Aorta (tissue), 5 donors: Measurements from ENCODE around the gene RPS24. TPM values are rescaled to one million over a fixed set of nuclear protein-coding genes. Genes with fewer than 3 reads are reported as not detected.
A peak's percentile ranks its signal among the peaks of the same experiment; 100 is the strongest.
"Not testable (repeated sequence)": the region's sequence is repeated elsewhere in the genome, so short reads cannot be mapped to it uniquely, and the experiment has no call there.

Experiments
- ATAC-seq: fragments of 200-7000 bp; cut with Tn5 transposase; one replicate; pipeline ENCODE4 v1.9.1; 2022; ENCODE audit warnings: moderate library complexity; ENCODE audit not compliant: low FRiP score
- DNase-seq, 2 donors: peaks; one replicate each; pipeline ENCODE4 v3.0.0-alpha.2; 2020
- H3K27ac ChIP-seq, 2 donors: one replicate each; pipeline ENCODE4 v1.5.1; 2013; ENCODE audit warnings: low read length in 2 of 2, mild to moderate bottlenecking in 2 of 2, moderate library complexity in 2 of 2, control low read depth in 1 of 2, inconsistent platforms in 1 of 2, low read depth in 1 of 2
- H3K27me3 ChIP-seq, 2 donors: one replicate each; pipeline ENCODE4 v1.6.1; 2013; ENCODE audit warnings: control low read depth in 1 of 2, low read length in 1 of 2, mild to moderate bottlenecking in 1 of 2, moderate library complexity in 1 of 2; ENCODE audit not compliant: insufficient read depth in 2 of 2, control insufficient read depth in 1 of 2
- H3K36me3 ChIP-seq, 2 donors: one replicate each; pipeline ENCODE4 v1.6.1; 2013; ENCODE audit warnings: control low read depth in 1 of 2, low read length in 1 of 2, mild to moderate bottlenecking in 1 of 2; ENCODE audit not compliant: insufficient read depth in 2 of 2, control insufficient read depth in 1 of 2
- H3K4me1 ChIP-seq, 2 donors: one replicate each; pipeline ENCODE4 v1.6.1; 2013; ENCODE audit warnings: low read length in 2 of 2, control low read depth in 1 of 2, mild to moderate bottlenecking in 1 of 2, moderate library complexity in 1 of 2; ENCODE audit not compliant: insufficient read depth in 2 of 2, control insufficient read depth in 1 of 2
- H3K4me3 ChIP-seq, 2 donors: one replicate each; pipeline ENCODE4 v1.5.1; 2013; ENCODE audit warnings: low read length in 2 of 2, control low read depth in 1 of 2, mild to moderate bottlenecking in 1 of 2
- H3K9me3 ChIP-seq: one replicate; pipeline ENCODE4 v1.6.1; 2013; ENCODE audit warnings: mild to moderate bottlenecking, low read length; ENCODE audit not compliant: control insufficient read depth
- WGBS, 2 donors: extraction: QIAGEN DNeasy Blood & Tissue Kit; methylation state at CpG; one replicate each; pipeline ENCODE4 v1.1.7; 2013; 5-methylcytosine and 5-hydroxymethylcytosine counted together
- intact Hi-C, 2 donors: fragments of 100-400 bp; cut with DNase I; formaldehyde crosslinking; loops; one replicate each; pipeline versions ENCODE4 v1.14.2 to v1.15.0; 2022
- long read RNA-seq, 2 donors: library from polyadenylated mRNA; unstranded; transcript quantifications; one replicate each; pipeline ENCODE4 v2.0.0, GENCODE V29; 2020 to 2021
- polyA plus RNA-seq, 2 donors: library from polyadenylated mRNA; stranded (reverse); fragments of 200-250 nt; gene quantifications; one replicate each; pipeline ENCODE4 v1.2.3, GENCODE V29; 2013
- total RNA-seq, 2 donors: library from RNA; stranded (reverse); fragmentation: NEBNext Ultra II Directional; extraction: Animal tissue kit (Norgen Biotek cat#: 25700); gene quantifications; one replicate each; pipeline ENCODE4 v1.2.1, GENCODE V29; 2021
- donor health status: healthy with polysubstance abuse.
- donor health status: Bipolar disorder and iron deficiency.
- donor health status: DM: no; HTN: no; CAD: no.
- donor health status: DM: no; HTN: no; CAD: no.
- donor health status: DM: yes; HTN: yes; CAD: no.

The RPS24 gene
- total RNA-seq = 1,000 to 10,000 TPM; 1,037 to 1,156 TPM
- 1,000 to 10,000 TPM; 4,061 to 6,972 TPM for polyA plus RNA-seq
- long read RNA-seq, donor 1, transcript RPS24-214 (5 exons, 634 nt) = major isoform, 9 of 19 reads
- long read RNA-seq, donor 1, partial matches to known transcripts = 2 of 19 reads
- long read RNA-seq, donor 1, other reads (novel, unspliced or antisense) = 1 of 19 reads
- long read RNA-seq, donor 2, partial matches to known transcripts = 0 of 4 reads
- long read RNA-seq, donor 2, other reads (novel, unspliced or antisense) = 0 of 4 reads

- Histone ChIP-seq H3K4me3 (peak within 1 kb of the TSS; percentile 47 to 62), H3K27me3 (no peaks in the 10 kb centered on the region), H3K27ac (peak within 1 kb of the TSS in 1 of 2 donors; percentile 5), H3K9me3 (no peaks in the 10 kb centered on the region), H3K4me1 (peaks cover 0 to 7% of the 10 kb centered on the region in 2 donors), H3K36me3 (peaks cover 0 to 9% of the 10 kb centered on the region in 2 donors)
- intact Hi-C loops = no loop called here
- WGBS, 2 donors = 1% methylated on average over 55 of the region's 55 CpGs
- ATAC-seq (peak; percentile 97), DNase-seq (peak; percentile 96 to 98)
Measured at GRCh38 chr10:78033637-78034470, at the start of gene RPS24. RPS24 (plus strand) TSS chr10:78033863; CDS start chr10:78033902, 39 bp downstream.

- 87 to 90% methylated on average over 4 of the region's 4 CpGs for WGBS, 2 donors
- Histone ChIP-seq H3K4me3 (no peak overlapping the region), H3K4me1 (peaks cover 5 to 8% of the 10 kb centered on the region in 2 donors), H3K9me3 (no peaks in the 10 kb centered on the region), H3K27me3 (no peaks in the 10 kb centered on the region), H3K27ac (no peak overlapping the region), H3K36me3 (peaks cover 7 to 10% of the 10 kb centered on the region in 2 donors)
- intact Hi-C loops = loop anchor here (5.0 kb wide), 1 partner anchor 58 kb away; the partner anchor contains the start of gene DLG5 (in 2 of the 2)
- no peak for ATAC-seq
- DNase-seq = no peak
Measured at GRCh38 chr10:77984986-77985385, 48.7 kb upstream of the RPS24 start.

- WGBS, 2 donors = 36 to 38% methylated on average over 7 of the region's 7 CpGs
- H3K36me3 ChIP-seq = peaks cover 3 to 6% of the 10 kb centered on the region in 2 donors
- no peak overlapping the region for H3K4me3 ChIP-seq
- H3K4me1 ChIP-seq = peaks cover 5 to 8% of the 10 kb centered on the region in 2 donors
- peak; percentile 78 to 86 for DNase-seq
- no peaks in the 10 kb centered on the region for H3K27me3 ChIP-seq
- peak; percentile 43 for ATAC-seq
- H3K9me3 ChIP-seq = no peaks in the 10 kb centered on the region
- intact Hi-C loops = loop anchor here (2.0 to 5.0 kb wide), 2 partner anchors 17 to 60 kb away; partner anchors contain the start of gene DLG5 (in 2 of the 2)
- H3K27ac ChIP-seq = peak overlapping the region; percentile 68 to 95
Measured at GRCh38 chr10:77987671-77988255, 45.9 kb upstream of the RPS24 start.

- intact Hi-C loops = loop anchor here (5.0 kb wide), 1 partner anchor 62 kb away; the partner anchor contains the start of gene DLG5 (in 2 of the 2)
- no peaks in the 10 kb centered on the region for H3K9me3 ChIP-seq
- peaks cover 0 to 6% of the 10 kb centered on the region in 2 donors for H3K36me3 ChIP-seq
- peak; percentile 75 to 85 for DNase-seq
- H3K4me1 ChIP-seq = peaks cover 5 to 8% of the 10 kb centered on the region in 2 donors
- H3K4me3 ChIP-seq = no peak overlapping the region
- 14 to 15% methylated on average over 11 of the region's 11 CpGs for WGBS, 2 donors
- H3K27me3 ChIP-seq = no peaks in the 10 kb centered on the region
- ATAC-seq = peak; percentile 73
- H3K27ac ChIP-seq = peak overlapping the region; percentile 71 to 98
Measured at GRCh38 chr10:77989081-77989724, 44.5 kb upstream of the RPS24 start.

GRCh38 chr10:77993620-77994019, 40.0 kb upstream of the RPS24 start:
- H3K36me3 ChIP-seq = peaks cover 0 to 3% of the 10 kb centered on the region in 2 donors
- H3K4me1 ChIP-seq = peaks cover 0 to 4% of the 10 kb centered on the region in 2 donors
- intact Hi-C loops = no loop called here
- DNase-seq = no peak
- no peaks in the 10 kb centered on the region for H3K9me3 ChIP-seq
- no peak overlapping the region for H3K27ac ChIP-seq
- no peaks in the 10 kb centered on the region for H3K27me3 ChIP-seq
- no peak for ATAC-seq
- H3K4me3 ChIP-seq = no peak overlapping the region
- 87 to 93% methylated on average over 3 of the region's 3 CpGs for WGBS, 2 donors

GRCh38 chr10:77998780-77999179, 34.9 kb upstream of the RPS24 start:
- 97 to 100% methylated on average over 3 to 5 of the region's 5 CpGs for WGBS, 2 donors
- ATAC-seq, H3K9me3 ChIP-seq, DNase-seq, H3K27me3 ChIP-seq, H3K4me3 ChIP-seq, H3K4me1 ChIP-seq, intact Hi-C loops, H3K27ac ChIP-seq: not testable (repeated sequence)
- H3K36me3 ChIP-seq = peaks cover 7 to 13% of the 10 kb centered on the region in 2 donors

GRCh38 chr10:78000206-78000605, 33.5 kb upstream of the RPS24 start:
- H3K4me3 ChIP-seq = no peak overlapping the region
- H3K27me3 ChIP-seq = no peaks in the 10 kb centered on the region
- no peak for ATAC-seq
- no peaks in the 10 kb centered on the region for H3K4me1 ChIP-seq
- no peak for DNase-seq
- peaks cover 7 to 18% of the 10 kb centered on the region in 2 donors for H3K36me3 ChIP-seq
- intact Hi-C loops = loop anchor here in 1 of 2 donors (5.0 kb wide), 1 partner anchor 153 kb away; no protein-coding TSS in a partner anchor
- H3K27ac ChIP-seq = no peak overlapping the region
- H3K9me3 ChIP-seq = no peaks in the 10 kb centered on the region

GRCh38 chr10:78000956-78001472, 32.6 kb upstream of the RPS24 start:
- H3K4me3 ChIP-seq = no peak overlapping the region
- ATAC-seq (no peak), DNase-seq (no peak)
- intact Hi-C loops = loop anchor here in 1 of 2 donors (5.0 kb wide), 1 partner anchor 154 kb away; no protein-coding TSS in a partner anchor
- no peaks in the 10 kb centered on the region for H3K9me3 ChIP-seq
- H3K27ac ChIP-seq = no peak overlapping the region
- H3K4me1 ChIP-seq = no peaks in the 10 kb centered on the region
- 79 to 84% methylated on average over 6 of the region's 6 CpGs for WGBS, 2 donors
- no peaks in the 10 kb centered on the region for H3K27me3 ChIP-seq
- H3K36me3 ChIP-seq = peaks cover 7 to 20% of the 10 kb centered on the region in 2 donors
